Endodermal cell (in vitro differentiated cells): ENCODE measurements around the gene CCDC124. TPM values are rescaled to one million over a fixed set of nuclear protein-coding genes. Genes with fewer than 3 reads are reported as not detected.
"Not testable (repeated sequence)": the region's sequence is repeated elsewhere in the genome, so short reads cannot be mapped to it uniquely, and the experiment has no call there.

Experiments used
- DNase-seq: peaks from one replicate; pipeline ENCODE4 v3.0.0-alpha.2; 2017
- H3K27ac ChIP-seq: 2 replicates; pipeline ENCODE4 v1.5.1; 2013; ENCODE audit warnings: mild to moderate bottlenecking, low read depth, low read length, moderate library complexity
- H3K27me3 ChIP-seq: 2 replicates; pipeline ENCODE4 v1.6.1; 2013; ENCODE audit warnings: mild to moderate bottlenecking, low read length, moderate library complexity; ENCODE audit not compliant: insufficient read depth, control insufficient read depth, poor library complexity, severe bottlenecking
- H3K36me3 ChIP-seq: 2 replicates; pipeline ENCODE4 v1.7.0; 2013; ENCODE audit warnings: mild to moderate bottlenecking, low read length, moderate library complexity; ENCODE audit not compliant: control insufficient read depth, insufficient read depth
- H3K4me1 ChIP-seq: one replicate; pipeline ENCODE4 v1.7.0; 2013; ENCODE audit warnings: low read length; ENCODE audit not compliant: control insufficient read depth, insufficient read depth
- H3K4me3 ChIP-seq: 2 replicates; pipeline ENCODE4 v1.5.1; 2013; ENCODE audit warnings: mild to moderate bottlenecking, low read length, moderate library complexity
- H3K9ac ChIP-seq: 2 replicates; pipeline ENCODE4 v1.6.1; 2013; ENCODE audit warnings: mild to moderate bottlenecking, low read length, moderate library complexity; ENCODE audit not compliant: poor library complexity, severe bottlenecking; ENCODE audit errors: extremely low read depth
- H3K9me3 ChIP-seq: 2 replicates; pipeline ENCODE4 v1.6.1; 2013; ENCODE audit warnings: mild to moderate bottlenecking, low read length, moderate library complexity; ENCODE audit not compliant: control insufficient read depth
- H3K27ac Mint-ChIP-seq: 2 replicates; pipeline ENCODE4 v1.8.0; 2020; ENCODE audit warnings: mixed read lengths
- H3K27me3 Mint-ChIP-seq: 2 replicates; pipeline ENCODE4 v1.8.0; 2021; ENCODE audit warnings: mild to moderate bottlenecking, mixed read lengths; ENCODE audit not compliant: insufficient read depth
- H3K36me3 Mint-ChIP-seq: 2 replicates; pipeline ENCODE4 v1.8.0; 2020; ENCODE audit warnings: low read depth, mixed read lengths
- H3K4me1 Mint-ChIP-seq: 2 replicates; pipeline ENCODE4 v1.8.0; 2020; ENCODE audit warnings: mixed read lengths
- H3K4me3 Mint-ChIP-seq: 2 replicates; pipeline ENCODE4 v1.8.0; 2020; ENCODE audit warnings: mild to moderate bottlenecking, moderate library complexity, mixed read lengths
- H3K9me3 Mint-ChIP-seq: 2 replicates; pipeline ENCODE4 v1.8.0; 2020; ENCODE audit warnings: mild to moderate bottlenecking, mixed read lengths
- WGBS, 2 experiments: methylation state at CpG; one replicate each; pipeline versions ENCODE4 v1.1.5 to v1.1.7; 2013; ENCODE audit warnings: missing lambda C conversion rate in 2 of 2, mixed read lengths in 1 of 2; ENCODE audit not compliant: insufficient coverage in 1 of 2, insufficient read length in 1 of 2; 5-methylcytosine and 5-hydroxymethylcytosine counted together
- total RNA-seq, 2 donors: library from RNA; stranded (reverse); fragmentation: NEBNext Ultra II Directional in 1 of 2; extraction: Animal tissue kit (Norgen Biotek cat#: 25700) in 1 of 2; gene quantifications; 2 replicates in 1 of 2; 3 replicates in 1 of 2; pipeline ENCODE4 v1.2.1, GENCODE V29; 2021
- TF ChIP-seq, protein P1 (sequence below): fragments of 200-600 bp; sonication (generic); conservative IDR thresholded peaks from 2 replicates; pipeline ENCODE4 v1.5.0; 2021; ENCODE audit warnings: antibody characterized with exemption, mild to moderate bottlenecking

The CCDC124 gene
- total RNA-seq, 2 donors from 2014 or later, result 129 to 143 TPM

DNA sequence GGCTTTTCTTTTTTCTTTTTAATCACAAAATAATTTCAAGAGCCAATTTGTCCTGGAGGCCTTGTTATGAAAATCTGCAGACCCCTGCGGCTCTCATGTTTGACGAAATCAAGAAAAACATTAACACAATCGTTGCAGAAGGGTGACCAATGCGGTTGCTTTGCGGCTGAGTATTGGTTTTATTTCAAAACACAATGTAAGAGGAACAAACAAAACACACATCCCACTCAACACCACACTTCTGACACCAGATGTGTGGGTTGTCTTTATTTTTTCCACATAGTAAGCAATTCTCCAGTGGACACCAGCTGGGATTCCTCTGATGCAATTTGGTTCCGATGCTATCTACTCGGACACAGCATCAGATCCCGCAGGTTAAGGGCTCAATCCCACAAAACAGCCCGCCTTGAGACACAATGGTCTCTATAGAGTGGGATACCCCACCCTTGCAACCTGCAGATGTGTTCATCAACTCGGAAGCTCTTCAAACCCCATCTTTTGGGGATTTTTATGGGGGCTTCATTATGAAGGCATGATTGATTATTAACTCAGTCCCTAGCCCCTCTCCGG lies 21.9 kb upstream of the CCDC124 start:
- H3K9ac ChIP-seq, result no peak overlapping the region
- DNase-seq, result no peak
- H3K4me3 ChIP-seq, result no peak overlapping the region
- no peaks in the 10 kb centered on the region for H3K36me3 ChIP-seq
- no peaks in the 10 kb centered on the region for H3K4me1 ChIP-seq
- TF ChIP-seq, protein P1, sequence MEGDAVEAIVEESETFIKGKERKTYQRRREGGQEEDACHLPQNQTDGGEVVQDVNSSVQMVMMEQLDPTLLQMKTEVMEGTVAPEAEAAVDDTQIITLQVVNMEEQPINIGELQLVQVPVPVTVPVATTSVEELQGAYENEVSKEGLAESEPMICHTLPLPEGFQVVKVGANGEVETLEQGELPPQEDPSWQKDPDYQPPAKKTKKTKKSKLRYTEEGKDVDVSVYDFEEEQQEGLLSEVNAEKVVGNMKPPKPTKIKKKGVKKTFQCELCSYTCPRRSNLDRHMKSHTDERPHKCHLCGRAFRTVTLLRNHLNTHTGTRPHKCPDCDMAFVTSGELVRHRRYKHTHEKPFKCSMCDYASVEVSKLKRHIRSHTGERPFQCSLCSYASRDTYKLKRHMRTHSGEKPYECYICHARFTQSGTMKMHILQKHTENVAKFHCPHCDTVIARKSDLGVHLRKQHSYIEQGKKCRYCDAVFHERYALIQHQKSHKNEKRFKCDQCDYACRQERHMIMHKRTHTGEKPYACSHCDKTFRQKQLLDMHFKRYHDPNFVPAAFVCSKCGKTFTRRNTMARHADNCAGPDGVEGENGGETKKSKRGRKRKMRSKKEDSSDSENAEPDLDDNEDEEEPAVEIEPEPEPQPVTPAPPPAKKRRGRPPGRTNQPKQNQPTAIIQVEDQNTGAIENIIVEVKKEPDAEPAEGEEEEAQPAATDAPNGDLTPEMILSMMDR, result no peak
- peaks cover 16% of the 10 kb centered on the region for H3K9me3 ChIP-seq
- H3K4me3 Mint-ChIP-seq, result no peak overlapping the region
- WGBS, 2 experiments, result 92% methylated on average over 6 to 11 of the region's 11 CpGs
- no peak overlapping the region for H3K27ac ChIP-seq
- H3K27me3 Mint-ChIP-seq, result peaks cover 5% of the 10 kb centered on the region
- no peak overlapping the region for H3K27ac Mint-ChIP-seq
- H3K9me3 Mint-ChIP-seq, result peaks cover 34% of the 10 kb centered on the region
- H3K36me3 Mint-ChIP-seq, result no peaks in the 10 kb centered on the region
- H3K4me1 Mint-ChIP-seq, result peaks cover 8% of the 10 kb centered on the region
- no peaks in the 10 kb centered on the region for H3K27me3 ChIP-seq

DNA sequence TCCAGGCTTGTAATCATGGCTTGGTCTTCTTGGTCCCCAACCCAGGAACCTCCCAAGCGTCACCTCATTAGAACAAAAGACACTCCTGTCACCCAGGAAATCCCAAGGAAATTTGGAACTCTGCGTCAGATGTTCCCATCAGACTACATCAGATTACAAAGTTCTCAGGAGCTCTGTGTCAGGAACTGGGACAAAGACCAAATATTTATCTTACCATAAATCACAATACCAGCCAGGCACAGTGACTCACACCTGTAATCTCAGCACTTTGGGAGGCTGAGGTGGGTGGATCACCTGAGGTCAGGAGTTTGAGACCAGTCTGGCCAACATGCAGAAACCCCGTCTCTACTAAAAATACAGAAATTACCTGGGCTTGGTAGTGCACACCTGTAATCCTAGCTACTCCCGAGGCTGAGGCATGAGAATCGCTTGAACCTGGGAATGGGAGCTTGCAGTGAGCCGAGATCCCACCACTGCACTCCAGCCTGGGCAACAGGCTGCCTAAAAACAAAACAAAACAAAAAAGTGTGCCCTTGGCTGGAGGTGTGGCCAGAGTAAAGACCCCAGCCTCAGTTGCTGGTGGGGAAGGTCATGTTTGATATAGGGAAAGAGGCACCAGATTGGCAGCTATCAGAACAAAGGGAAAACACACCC lies 16.7 kb upstream of the CCDC124 start:
- TF ChIP-seq, protein P1, result no peak
- peaks cover 59% of the 10 kb centered on the region for H3K9me3 Mint-ChIP-seq
- no peak overlapping the region for H3K4me3 Mint-ChIP-seq
- Histone ChIP-seq H3K27me3 (no peaks in the 10 kb centered on the region), H3K36me3 (no peaks in the 10 kb centered on the region), H3K9me3 (peaks cover 20% of the 10 kb centered on the region), H3K4me3 (no peak overlapping the region), H3K9ac (no peak overlapping the region), H3K4me1 (no peaks in the 10 kb centered on the region), H3K27ac (no peak overlapping the region)
- 90 to 95% methylated on average over 4 to 6 of the region's 6 CpGs for WGBS, 2 experiments
- no peak overlapping the region for H3K27ac Mint-ChIP-seq
- DNase-seq, result no peak
- H3K27me3 Mint-ChIP-seq, result peaks cover 12% of the 10 kb centered on the region
- no peaks in the 10 kb centered on the region for H3K36me3 Mint-ChIP-seq
- no peaks in the 10 kb centered on the region for H3K4me1 Mint-ChIP-seq

DNA sequence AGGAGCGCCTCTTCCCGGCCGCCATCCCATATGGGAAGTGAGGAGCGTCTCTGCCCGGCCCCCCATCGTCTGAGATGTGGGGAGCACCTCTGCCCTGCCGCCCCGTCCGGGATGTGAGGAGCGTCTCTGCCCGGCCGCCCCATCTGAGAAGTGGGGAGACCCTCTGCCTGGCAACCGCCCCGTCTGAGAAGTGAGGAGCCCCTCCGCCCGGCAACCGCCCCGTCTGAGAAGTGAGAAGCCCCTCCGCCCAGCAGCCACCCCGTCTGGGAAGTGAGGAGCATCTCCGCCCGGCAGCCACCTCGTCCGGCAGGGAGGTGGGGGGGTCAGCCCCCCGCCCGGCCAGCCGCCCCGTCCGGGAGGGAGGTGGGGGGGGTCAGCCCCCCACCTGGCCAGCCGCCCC lies 14.7 kb upstream of the CCDC124 start:
- H3K27ac ChIP-seq, H3K27ac Mint-ChIP-seq, H3K4me3 ChIP-seq, H3K4me1 Mint-ChIP-seq, DNase-seq, H3K9ac ChIP-seq, H3K27me3 ChIP-seq, H3K4me1 ChIP-seq, H3K36me3 Mint-ChIP-seq, H3K36me3 ChIP-seq, H3K4me3 Mint-ChIP-seq: not testable (repeated sequence)
- WGBS, 2 experiments, result 94 to 97% methylated on average over 13 to 19 of the region's 30 CpGs
- peaks cover 18% of the 10 kb centered on the region for H3K9me3 ChIP-seq
- peaks cover 56% of the 10 kb centered on the region for H3K9me3 Mint-ChIP-seq
- peaks cover 12% of the 10 kb centered on the region for H3K27me3 Mint-ChIP-seq

DNA sequence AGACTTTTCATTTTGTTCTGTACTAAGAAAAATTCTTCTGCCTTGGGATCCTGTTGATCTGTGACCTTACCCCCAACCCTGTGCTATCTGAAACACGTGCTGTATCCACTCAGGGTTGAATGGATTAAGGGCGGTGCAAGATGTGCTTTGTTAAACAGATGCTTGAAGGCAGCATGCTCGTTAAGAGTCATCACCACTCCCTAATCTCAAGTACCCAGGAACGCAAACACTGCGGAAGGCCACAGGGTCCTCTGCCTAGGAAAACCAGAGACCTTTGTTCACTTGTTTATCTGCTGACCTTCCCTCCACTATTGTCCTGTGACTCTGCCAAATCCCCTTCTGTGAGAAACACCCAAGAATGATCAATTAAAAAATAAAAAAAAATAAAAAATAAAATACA lies 13.7 kb upstream of the CCDC124 start:
- H3K4me1 Mint-ChIP-seq, H3K27me3 Mint-ChIP-seq, H3K36me3 ChIP-seq, H3K4me3 Mint-ChIP-seq, H3K36me3 Mint-ChIP-seq, H3K27ac ChIP-seq, H3K4me1 ChIP-seq, DNase-seq, H3K9ac ChIP-seq, H3K27ac Mint-ChIP-seq, H3K27me3 ChIP-seq, H3K4me3 ChIP-seq: not testable (repeated sequence)
- H3K9me3 Mint-ChIP-seq, result peaks cover 47% of the 10 kb centered on the region
- H3K9me3 ChIP-seq, result peaks cover 12% of the 10 kb centered on the region
- no CpG with 5 or more reads among the region's 5 CpGs for WGBS, 2 experiments
